Colonic mucosa (tissue), 4 donors: ENCODE data around the gene C12orf43. TPM values are rescaled to one million over a fixed set of nuclear protein-coding genes. Genes with fewer than 3 reads are reported as not detected.

Experiments
- DNase-seq: peaks from one replicate; pipeline ENCODE4 v3.0.0-alpha.2; 2020
- H3K27ac ChIP-seq: fragments of 200-600 bp; one replicate; pipeline ENCODE4 v1.8.0; 2021
- H3K27me3 ChIP-seq: fragments of 200-600 bp; one replicate; pipeline ENCODE4 v1.8.0; 2021
- H3K36me3 ChIP-seq: fragments of 200-600 bp; one replicate; pipeline ENCODE4 v1.8.0; 2021
- H3K4me1 ChIP-seq: fragments of 200-600 bp; one replicate; pipeline ENCODE4 v1.8.0; 2021; ENCODE audit warnings: mild to moderate bottlenecking
- H3K4me3 ChIP-seq: fragments of 200-600 bp; one replicate; pipeline ENCODE4 v1.8.0; 2021
- H3K9ac ChIP-seq, 2 donors: one replicate each; pipeline ENCODE4 v1.7.0; 2013; ENCODE audit warnings: control low read depth in 2 of 2, low read depth in 2 of 2, low read length in 2 of 2
- H3K9me3 ChIP-seq: fragments of 200-600 bp; one replicate; pipeline ENCODE4 v1.8.0; 2021
- intact Hi-C: fragments of 100-400 bp; cut with DNase I; formaldehyde crosslinking; loops from one replicate; pipeline ENCODE4 v1.14.1; 2022
- total RNA-seq, 2 donors: library from RNA; stranded (reverse); fragmentation: NEBNext Ultra II Directional in 1 of 2; extraction: Animal tissue kit (Norgen Biotek cat#: 25700) in 1 of 2; gene quantifications; one replicate each; pipeline ENCODE4 v1.2.1, GENCODE V29; 2021
- TF ChIP-seq, protein P1 (sequence below): fragments of 200-600 bp; IDR thresholded peaks from one replicate; pipeline ENCODE4 v1.8.0; 2022; ENCODE audit warnings: antibody characterized with exemption, mild to moderate bottlenecking
- donor health status: healthy.
- donor health status: DM: no; HTN: no; CAD: no.
- donor health status: DM: no; HTN: no; CAD: no.

Gene C12orf43
- total RNA-seq, 2 donors from 2014 or later, result 10.6 to 18.3 TPM

DNA sequence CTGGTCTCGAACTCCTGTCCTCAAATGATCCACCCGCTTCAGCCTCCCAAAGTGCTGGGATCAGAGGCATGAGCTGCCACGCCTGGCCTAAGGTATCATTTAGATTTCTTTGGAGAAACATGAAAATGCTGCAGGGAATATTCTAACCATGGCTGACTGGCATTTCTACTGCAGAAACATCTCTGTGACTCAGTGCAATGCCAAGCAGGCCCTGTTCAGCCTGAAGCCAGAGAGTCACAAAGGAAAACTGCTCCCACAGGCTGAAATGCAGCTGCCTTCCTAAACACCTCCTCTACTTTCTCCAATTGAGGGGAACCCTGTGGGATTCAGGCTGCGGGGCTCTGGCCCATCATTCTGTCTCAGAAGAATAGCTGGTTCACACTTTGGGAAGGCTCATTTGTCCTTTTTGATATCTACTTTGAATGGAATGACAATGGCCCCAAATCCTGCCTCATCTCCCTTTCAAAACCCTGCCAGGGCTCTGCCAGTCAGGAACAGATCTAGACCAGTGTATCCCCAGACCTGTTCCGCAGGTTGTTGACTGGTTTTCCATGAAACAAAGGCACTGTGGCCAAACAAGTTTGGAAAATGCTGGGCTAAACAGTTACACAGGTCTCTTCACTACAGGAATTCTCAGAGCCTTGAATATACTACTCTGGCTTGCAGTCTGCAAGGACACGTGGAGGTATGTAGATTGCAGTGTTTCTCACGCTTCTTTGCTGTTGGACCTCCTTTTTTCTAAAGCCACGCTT, 7.8 kb downstream of the C12orf43 start:
- Histone ChIP-seq H3K4me3 (no peak overlapping the region), H3K36me3 (peaks cover 6% of the 10 kb centered on the region), H3K27ac (no peak overlapping the region), H3K9ac (no peak overlapping the region), H3K4me1 (no peaks in the 10 kb centered on the region), H3K9me3 (no peaks in the 10 kb centered on the region), H3K27me3 (no peaks in the 10 kb centered on the region)
- intact Hi-C loops, result loop anchor here (5.0 to 10.0 kb wide), 2 partner anchors 89 to 364 kb away; partner anchors contain the start of gene CABP1
- DNase-seq, result no peak
- TF ChIP-seq, protein P1, sequence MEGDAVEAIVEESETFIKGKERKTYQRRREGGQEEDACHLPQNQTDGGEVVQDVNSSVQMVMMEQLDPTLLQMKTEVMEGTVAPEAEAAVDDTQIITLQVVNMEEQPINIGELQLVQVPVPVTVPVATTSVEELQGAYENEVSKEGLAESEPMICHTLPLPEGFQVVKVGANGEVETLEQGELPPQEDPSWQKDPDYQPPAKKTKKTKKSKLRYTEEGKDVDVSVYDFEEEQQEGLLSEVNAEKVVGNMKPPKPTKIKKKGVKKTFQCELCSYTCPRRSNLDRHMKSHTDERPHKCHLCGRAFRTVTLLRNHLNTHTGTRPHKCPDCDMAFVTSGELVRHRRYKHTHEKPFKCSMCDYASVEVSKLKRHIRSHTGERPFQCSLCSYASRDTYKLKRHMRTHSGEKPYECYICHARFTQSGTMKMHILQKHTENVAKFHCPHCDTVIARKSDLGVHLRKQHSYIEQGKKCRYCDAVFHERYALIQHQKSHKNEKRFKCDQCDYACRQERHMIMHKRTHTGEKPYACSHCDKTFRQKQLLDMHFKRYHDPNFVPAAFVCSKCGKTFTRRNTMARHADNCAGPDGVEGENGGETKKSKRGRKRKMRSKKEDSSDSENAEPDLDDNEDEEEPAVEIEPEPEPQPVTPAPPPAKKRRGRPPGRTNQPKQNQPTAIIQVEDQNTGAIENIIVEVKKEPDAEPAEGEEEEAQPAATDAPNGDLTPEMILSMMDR, result no peak

DNA sequence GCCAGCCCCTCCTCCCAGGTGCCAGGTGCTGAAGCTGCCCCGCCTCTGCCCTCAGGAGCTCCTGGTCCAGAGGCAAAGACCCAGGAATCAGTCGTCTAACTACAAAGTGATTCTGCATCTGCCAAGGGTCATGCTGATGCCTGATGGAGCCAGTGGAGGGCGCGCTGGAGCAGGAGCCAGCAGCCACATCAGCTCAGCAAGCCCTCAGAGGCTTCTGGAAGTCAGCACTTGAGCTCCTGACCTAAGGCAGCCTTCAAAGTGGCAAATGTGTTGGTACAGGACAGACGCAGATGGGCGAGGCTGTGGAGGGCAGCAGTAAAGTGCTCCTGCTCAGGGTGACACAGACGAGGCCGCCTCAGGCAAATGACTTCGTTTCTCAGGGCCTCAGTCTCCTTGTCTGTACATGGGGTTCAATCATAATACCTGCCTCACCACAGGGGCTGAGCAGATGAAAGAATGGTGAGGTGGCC, 10.9 kb downstream of the C12orf43 start:
- H3K36me3 ChIP-seq, result peaks cover 3% of the 10 kb centered on the region
- no peaks in the 10 kb centered on the region for H3K9me3 ChIP-seq
- H3K4me1 ChIP-seq, result no peaks in the 10 kb centered on the region
- no peak overlapping the region for H3K27ac ChIP-seq
- H3K9ac ChIP-seq, result no peak overlapping the region
- intact Hi-C loops, result loop anchor here (5.0 to 10.0 kb wide), 2 partner anchors 92 to 361 kb away; partner anchors contain the start of gene CABP1
- H3K4me3 ChIP-seq, result no peak overlapping the region
- peak; percentile 67 for DNase-seq
- H3K27me3 ChIP-seq, result no peaks in the 10 kb centered on the region
- TF ChIP-seq, protein P1, result peak; percentile 76

DNA sequence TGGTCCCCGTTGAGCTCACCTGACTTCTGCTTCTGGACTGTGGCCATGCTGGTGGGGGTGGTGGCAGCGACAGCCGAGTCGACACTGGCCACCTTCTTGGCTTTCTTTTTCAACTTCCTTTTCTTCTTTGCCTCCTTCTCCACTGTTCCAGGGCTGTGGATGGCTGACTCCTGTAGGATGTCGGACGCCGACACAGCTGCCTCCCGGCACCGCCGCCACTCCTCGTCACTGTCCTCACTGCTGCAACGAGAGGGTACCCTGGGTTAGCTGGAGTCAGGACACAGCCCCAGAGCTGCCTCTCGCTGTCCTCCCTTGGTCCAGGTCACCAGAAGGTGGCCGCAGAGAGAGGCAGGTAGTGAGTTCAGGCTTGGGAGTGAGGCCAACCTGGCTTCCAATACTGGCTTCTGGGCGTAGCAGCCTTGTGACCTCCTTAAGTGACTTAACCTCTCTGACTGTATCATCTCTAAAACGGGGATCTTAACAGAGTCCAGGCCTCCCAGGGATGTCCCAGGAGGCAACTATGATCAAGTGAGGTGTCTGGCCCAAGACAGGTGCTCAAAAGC, 12.0 kb downstream of the C12orf43 start:
- H3K27me3 ChIP-seq, result no peaks in the 10 kb centered on the region
- H3K9ac ChIP-seq, result no peak overlapping the region
- H3K4me1 ChIP-seq, result no peaks in the 10 kb centered on the region
- H3K4me3 ChIP-seq, result no peak overlapping the region
- no peak for DNase-seq
- no peak overlapping the region for H3K27ac ChIP-seq
- intact Hi-C loops, result loop anchor here (10.0 kb wide), 1 partner anchor 360 kb away; the partner anchor contains the start of gene CABP1
- no peaks in the 10 kb centered on the region for H3K36me3 ChIP-seq
- H3K9me3 ChIP-seq, result no peaks in the 10 kb centered on the region
- TF ChIP-seq, protein P1, result no peak

DNA sequence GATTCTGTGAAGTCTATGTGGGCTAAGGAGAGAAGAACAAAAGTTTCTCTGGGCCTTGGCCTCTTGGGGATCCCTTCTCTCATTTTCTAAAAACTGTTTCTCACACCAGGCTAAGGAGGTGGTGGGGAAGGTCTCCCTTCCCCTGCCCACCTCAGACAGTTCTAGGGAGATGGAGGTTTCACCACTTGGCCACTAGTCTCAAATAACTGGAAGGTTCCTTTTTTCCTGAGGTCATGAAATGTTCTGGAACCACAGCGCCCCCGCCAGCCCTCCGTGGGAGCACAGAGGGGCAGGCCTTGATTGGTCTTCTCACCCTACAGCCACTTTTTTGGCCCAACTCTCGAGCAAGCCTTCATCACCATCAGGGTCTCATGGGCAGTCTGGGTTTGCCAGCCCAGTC, 12.6 kb downstream of the C12orf43 start:
- DNase-seq, result peak; percentile 62
- Histone ChIP-seq H3K27me3 (no peaks in the 10 kb centered on the region), H3K36me3 (no peaks in the 10 kb centered on the region), H3K27ac (no peak overlapping the region), H3K9ac (no peak overlapping the region), H3K4me3 (no peak overlapping the region), H3K4me1 (no peaks in the 10 kb centered on the region), H3K9me3 (no peaks in the 10 kb centered on the region)
- intact Hi-C loops, result loop anchor here (10.0 kb wide), 1 partner anchor 359 kb away; the partner anchor contains the start of gene CABP1
- TF ChIP-seq, protein P1, result peak; percentile 30

DNA sequence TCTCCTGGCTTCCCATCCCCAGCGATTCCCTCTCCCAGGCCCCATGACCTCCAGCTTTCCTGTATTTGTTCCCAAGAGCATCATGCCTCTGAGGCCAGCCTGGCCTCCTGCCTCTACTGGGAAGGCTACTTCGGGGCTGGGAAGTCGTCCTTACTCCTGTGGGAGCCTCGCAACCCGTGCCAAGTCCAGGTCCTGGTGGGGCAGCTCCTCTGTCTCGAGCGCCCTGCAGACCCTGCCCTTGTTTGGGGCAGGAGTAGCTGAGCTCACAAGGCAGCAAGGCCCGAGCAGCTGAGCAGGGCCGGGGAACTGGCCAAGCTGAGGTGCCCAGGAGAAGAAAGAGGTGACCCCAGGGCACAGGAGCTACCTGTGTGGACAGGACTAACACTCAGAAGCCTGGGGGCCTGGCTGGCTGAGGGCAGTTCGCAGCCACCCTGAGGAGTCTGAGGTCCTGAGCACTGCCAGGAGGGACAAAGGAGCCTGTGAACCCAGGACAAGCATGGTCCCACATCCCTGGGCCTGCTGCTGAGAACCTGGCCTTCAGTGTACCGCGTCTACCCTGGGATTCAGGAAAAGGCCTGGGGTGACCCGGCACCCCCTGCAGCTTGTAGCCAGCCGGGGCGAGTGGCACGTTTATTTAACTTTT, 14.3 kb downstream of the C12orf43 start:
- Histone ChIP-seq H3K27me3 (no peaks in the 10 kb centered on the region), H3K4me1 (no peaks in the 10 kb centered on the region), H3K9ac (no peak overlapping the region), H3K9me3 (no peaks in the 10 kb centered on the region), H3K27ac (no peak overlapping the region), H3K4me3 (no peak overlapping the region), H3K36me3 (no peaks in the 10 kb centered on the region)
- TF ChIP-seq, protein P1, result no peak
- DNase-seq, result no peak
- intact Hi-C loops, result loop anchor here (10.0 kb wide), 1 partner anchor 357 kb away; the partner anchor contains the start of gene CABP1
